COLO668 (cell line): ENCODE results near the gene METAP1D.
"Not testable (repeated sequence)": the region's sequence is repeated elsewhere in the genome, so short reads cannot be mapped to it uniquely, and the experiment has no call there.

ENCODE experiments used
- DNase-seq: peaks from one replicate; lab custom pipeline; 2025; ENCODE audit not compliant: unreplicated experiment; lab: John Stamatoyannopoulos, UW

Gene METAP1D

DNA sequence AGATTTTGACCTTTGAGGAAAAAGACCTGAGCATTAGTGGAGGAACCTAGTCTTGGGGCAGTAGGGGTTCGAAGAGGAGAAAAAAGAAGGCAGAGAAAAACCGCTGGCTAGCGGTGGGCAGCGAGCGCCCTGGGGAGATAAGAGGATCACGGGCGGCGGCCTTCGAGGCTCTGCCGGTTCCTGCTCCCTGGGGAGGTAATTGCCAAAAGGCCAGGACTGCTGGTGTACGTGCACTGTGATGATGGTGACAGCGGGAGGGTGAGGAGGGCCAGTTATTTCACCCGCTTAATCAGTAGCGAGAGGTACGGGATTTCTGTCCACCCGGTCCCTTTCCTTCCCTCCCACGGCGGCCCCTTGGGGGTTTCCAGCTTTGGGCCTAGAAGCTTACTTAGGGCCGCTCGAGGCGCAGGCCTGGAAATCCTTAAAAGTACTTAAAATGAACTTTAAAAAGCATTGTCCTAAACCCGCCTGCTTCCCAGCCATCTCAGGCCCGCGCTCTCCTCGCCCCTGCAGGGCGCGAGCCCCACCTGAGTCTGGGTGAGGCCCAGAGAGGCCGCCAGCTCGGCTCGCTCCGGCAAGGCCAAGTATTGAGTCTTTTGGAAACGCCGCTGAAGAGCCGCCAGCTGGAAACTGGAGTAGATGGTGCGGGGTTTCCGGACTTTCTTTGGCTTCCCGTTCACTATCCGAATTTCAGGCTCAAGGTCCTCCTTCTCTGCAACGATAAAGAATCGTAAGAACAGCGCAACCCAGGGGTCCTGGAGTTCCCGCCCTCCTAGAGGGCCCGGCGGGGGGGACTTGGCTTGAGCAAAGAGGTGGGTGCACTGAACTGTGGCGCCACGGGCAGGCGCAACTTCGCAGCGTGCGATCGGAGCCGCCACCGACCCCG lies 101.4 kb downstream of the METAP1D start:
- DNase-seq, result peak; percentile 46

GRCh38 chr2:172101821-172102390 lies 102.2 kb downstream of the METAP1D start:
- peak; percentile 54 for DNase-seq

DNA sequence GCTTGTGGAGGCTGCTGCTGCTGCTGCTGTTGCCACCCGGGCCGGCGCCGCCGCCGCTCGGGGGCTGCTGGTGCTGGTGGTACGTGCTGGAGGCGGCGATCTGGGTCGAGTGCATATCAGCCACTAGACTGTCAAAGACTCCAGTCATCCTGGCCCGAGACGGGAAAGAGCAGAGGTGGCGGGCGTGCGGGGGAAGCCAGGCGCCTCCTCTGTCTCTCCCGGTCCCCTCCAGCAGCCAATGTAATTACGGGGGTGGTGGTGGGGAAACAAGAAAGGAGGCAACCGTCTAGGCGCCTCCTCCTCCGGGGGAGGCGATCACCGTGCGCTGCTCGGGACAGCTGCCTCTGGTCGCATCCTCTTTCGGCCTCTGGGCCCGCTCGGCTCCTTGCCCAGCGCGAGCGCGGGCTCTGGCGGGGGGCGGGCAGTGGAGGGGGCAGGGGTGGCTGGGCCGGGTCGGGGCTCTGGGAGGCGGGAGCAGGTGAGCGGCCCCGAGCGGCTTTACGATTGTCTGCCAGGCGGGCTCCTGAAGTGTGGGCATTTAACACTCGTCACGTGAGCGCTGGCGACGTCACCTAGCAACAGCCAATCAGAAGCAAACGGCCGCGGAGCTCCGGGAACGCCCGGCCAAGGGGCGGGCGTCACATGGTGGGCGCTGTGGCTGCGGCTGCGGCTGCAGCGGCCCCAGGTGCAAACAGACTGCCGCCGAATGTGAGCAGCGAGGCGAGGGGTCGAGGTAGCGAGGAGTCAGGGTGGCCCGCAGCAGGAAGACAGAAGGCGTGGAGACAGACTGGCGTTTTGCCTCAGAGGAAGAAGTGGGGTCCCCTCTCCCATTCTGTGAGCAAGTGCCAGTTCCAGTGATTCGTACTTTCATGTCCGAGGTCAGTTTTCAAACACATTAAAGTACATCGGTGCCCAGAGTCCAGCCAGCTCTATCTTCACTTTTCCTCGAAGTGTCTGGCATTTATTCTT lies 102.9 kb downstream of the METAP1D start, which contains the start of gene DLX2:
TSS of gene DLX2 (minus strand) at position 510 of the 969 bp plus-strand sequence. CDS start at position 148, 362 bp downstream.
- peak; percentile 93 for DNase-seq

DNA sequence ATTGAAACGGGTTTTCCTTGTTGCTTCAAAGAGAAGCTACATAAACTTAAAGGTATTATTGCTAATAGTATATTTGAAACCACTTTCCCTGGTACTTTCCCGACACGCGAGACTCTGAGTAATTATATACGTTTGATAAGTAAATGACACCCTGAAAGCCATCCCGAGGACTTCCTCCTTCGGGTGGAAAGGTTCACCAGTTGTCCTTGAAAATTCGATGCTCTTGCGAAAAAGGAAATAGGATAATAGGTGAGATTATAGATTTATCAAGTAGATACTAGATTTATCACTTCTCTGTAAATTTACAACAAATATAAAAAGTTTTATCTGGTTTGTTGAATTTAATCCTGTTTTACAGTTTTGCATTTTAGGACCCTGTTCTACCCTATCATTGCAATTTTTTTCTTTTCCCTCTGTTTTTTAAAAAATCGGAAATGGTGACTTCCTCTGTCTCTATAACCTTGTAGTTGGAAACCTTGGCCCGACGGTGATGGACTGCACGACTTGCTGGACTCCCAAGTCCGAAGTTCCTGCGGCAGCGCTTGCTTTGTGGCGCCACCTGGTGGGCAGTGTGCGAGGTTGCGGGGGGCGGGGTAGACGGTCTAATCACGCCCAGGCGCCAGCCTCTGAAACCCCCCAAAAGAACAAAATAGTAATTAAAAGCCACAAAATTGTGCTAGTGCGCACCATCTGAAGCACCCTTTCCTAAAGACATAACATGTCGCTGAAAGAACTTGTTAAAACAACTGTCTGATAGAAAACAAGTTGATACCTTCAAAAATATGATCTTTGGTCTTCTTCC lies 103.9 kb downstream of the METAP1D start:
- DNase-seq, result peak; percentile 81

DNA sequence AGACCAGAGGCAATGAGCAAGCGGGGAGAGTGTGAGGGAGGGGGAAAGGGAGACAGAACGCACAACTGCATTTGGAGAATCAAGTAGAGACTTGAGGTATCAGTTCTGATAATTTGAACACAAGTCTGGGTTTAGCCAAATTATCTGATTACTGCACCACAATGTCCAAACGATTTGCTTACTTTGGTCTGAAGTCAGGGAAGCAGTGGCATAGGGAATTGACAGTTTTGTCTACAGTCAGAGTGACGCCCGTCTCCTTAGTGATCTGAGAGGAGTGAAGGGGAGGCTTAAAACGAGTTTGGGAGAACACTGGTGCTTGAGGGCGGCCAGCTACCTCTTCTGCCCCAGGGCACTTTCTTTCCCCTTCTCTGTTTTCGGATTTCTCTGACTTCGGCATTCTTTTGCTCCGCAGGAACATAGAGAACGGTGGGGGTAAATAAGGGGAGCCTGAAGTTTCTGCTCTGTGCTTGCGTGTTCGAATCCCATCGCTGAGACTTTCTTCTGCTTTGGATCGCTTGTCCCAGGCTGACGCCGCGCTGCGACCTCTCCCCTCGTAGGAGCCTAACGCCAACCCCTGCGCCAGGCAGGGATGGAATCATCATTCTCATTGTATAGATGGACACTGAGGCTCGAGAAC lies 105.8 kb downstream of the METAP1D start:
- no peak for DNase-seq

DNA sequence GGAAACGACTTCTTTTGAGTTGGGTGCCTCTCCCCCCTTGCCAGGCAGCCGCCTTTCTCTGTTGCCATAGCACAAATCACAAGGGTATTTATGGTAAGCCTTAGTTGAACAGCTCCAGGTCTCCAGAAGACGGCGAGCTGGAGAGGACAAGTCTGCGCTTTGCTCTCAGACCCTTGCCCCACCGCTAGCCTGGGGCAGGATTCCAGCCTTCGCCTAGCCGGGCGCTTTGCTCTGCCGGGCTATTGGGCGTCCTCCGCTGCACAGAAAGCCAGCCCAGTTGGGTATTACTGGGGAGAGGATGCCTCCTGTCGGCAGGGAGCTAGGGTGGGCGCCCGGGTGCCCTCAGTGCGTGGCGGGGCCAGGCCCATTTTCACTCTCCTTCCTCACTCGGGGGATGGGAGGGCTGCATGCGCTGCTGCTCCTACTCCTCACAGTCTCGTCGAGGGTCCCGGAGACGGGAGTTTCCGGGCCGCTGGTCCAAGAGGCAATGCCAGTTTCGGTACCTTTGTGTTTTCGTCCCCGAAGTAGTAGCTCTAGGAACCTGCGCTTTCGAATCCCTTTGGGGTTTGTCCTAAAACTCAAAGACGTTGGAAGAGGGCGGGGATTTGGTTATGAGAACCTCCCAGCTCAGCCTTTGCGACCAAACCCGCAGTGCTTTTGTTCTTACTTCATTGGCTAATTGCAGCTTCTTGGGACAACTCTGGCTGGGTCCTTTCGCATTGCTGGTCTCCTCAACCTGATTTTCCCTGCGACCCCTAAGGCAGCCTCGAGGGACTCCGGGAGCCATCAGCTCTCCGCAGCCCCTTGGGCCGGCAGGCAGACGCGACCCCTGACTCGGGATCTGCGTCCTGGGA lies 106.6 kb downstream of the METAP1D start:
- DNase-seq, result peak; percentile 40

DNA sequence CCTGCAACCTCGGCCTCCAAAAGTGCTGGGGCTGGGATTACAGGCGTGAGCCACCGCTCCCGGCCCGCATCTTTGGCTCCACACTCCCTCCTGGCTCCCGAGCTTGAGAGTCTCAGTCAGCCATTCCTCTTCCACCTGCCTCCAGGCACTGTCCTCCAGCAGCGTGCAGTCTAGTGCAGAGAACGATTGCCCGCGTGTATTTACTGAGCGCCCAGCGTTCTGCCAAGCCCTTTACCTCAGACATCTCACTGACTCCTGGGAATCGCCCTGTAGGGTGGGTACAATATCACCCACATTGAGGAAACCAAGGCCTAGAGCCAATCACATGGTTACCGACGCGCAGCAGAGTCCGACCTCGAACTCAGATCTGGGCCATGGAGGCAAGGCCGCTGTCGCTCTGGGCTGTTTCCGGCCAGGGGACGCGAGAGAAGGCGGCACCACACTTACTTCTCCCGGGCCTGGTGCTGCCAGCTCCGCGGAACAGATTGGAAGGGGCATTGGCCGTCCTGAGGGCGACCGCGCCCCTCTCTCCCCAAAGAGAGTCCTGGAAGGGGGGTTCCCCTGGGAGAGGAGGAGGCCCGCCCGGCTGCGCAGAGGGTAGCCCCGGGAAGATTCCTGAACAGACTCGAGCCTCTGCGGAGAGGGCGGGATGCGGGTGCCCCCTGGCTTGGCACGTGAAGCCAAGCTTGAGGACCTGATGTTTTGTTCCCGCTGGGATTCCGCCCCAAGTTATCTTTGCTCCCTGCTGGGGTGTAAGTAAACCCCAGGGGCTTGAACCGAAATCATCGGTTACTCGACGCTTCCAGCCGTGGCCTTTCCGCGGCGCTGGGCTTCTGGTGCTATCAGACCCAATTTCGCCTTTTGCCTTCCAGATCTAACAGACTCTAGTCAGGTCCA lies 108.2 kb downstream of the METAP1D start:
- DNase-seq, result no peak

DNA sequence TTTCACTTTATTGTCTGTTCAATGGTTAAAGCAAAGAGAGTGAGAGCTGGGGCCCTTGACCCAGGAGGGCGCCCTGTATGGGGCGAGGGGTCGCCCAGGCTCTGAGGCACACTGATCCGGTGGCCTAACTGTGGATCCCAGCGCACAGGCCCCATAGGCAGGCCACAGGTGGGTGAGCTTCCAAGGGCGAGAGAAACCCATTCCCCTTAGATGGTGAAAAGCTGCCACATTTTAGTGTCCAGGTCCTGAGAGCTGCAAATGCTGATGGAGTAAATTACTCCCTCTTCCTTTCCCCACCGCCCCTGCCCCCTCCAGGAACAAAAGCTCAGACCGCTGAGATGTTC lies 108.8 kb downstream of the METAP1D start:
- DNase-seq, result no peak

- DNase-seq, result no peak
Measured at GRCh38 chr2:172109256-172109987, 109.7 kb downstream of the METAP1D start.

DNA sequence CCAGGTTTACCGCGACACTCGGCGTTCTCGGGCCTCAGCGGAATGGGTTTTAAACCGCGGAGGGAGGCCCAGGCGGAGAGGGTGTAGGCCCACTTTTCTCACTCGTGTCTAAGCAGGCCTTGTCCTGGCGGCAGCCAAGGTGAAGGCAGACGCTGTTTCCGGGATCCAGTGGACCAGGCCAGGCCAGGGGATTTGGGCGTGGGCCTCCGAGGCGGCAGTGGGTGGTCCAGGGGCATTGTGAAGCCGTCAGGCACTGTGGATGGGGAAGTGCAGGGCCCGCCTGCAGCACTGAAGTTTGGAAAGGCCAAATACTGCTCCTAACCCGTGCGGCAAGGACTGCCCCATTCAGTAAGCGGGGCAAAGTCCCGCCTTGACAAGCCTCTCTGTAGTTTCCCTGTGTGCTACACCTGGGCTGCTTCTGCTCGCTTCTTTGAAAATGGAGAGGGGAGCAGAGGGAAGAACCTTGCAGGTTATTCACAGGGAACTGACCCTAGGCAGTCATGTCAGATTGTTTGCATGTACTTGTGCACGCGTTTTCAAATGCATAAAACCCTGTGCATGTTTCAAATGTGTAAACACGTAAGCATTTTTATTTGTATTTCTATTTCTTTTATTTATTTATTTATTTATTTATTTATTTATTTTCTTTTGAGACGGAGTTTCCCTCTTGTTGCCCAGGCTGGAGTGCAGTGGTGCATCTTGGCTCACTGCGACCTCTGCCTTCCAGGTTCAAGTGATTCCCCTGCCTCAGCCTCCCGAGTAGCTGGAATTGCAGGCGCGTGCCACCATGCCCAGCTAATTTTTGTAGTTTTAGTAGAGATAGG lies 110.4 kb downstream of the METAP1D start:
- DNase-seq, result no peak

DNA sequence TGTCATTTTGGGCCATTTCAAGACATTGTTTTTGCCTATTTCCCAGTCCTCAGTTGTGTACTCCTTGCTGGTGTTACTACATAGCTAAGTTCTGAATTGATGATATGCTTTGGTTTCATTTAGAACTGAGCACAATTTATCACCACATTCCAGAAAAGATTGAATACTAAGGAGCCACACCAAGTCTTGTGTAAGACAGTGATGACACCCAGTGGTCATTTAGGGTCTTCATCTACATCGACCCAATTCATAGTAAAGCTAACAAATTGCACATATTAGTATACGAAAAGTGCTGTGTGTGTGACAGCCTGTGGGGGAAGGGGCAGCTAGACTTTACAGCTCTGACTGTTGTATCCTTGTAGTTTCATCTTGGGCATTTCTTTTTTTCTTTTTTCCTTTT lies 113.9 kb downstream of the METAP1D start:
- no peak for DNase-seq

DNA sequence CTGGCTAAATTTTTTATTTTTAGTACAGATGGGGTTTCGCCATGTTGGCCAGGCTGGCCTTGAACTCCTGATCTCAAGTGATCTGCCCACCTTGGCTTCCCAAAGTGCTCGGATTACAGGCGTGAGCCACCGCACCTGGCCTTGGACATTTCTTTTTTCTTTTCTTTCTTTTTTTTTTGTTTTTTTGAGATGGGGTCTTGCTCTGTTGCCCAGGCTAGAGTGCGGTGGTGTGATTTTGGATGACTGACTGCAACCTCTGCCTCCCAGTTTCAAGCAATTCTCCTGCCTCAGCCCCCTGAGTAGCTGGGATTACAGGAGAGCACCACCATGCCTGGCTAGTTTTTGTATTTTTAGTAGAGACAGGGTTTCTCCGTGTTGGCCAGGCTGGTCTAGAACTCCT lies 114.4 kb downstream of the METAP1D start:
- DNase-seq, result not testable (repeated sequence)

GRCh38 chr2:172114579-172114978 lies 114.8 kb downstream of the METAP1D start:
- no peak for DNase-seq

- no peak for DNase-seq
Measured at GRCh38 chr2:172116107-172116506, 116.4 kb downstream of the METAP1D start.

DNA sequence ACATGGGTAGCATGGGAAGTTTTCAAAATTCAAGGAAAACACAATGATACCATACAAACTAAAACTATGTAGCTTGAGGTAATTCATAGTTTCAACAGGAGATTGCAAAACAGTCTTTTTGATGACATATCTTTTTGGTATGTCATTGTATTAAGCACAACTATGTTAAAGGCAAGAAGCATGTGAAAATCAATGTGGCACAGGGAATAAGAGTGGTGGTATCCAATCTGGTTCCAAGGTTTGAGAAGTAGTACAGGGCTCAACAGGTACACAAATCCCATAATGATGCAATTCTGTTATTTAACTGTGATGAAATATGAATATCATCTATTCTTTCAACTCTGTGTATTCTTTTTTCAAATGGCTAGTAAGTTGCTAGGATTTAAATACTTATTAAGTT lies 119.3 kb downstream of the METAP1D start:
- DNase-seq, result no peak

DNA sequence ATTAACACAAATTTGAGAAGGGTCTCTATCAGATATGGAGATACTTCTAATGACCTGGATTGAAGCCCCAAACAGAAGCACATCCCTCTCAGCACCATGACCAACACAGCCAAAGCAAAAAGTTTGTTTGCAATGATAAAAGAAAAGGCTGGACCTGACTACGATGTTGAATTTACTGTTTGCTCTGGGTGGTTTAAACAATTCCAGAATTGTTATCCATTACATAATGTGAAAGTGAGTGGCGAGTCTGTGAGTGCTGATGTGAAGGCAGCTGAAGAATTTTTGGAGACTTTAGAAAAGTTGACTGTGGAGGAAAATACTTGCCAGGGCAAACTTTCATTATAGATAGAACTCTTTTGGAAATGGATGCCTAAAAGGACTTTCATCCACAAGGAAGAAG lies 120.4 kb downstream of the METAP1D start:
- no peak for DNase-seq

DNA sequence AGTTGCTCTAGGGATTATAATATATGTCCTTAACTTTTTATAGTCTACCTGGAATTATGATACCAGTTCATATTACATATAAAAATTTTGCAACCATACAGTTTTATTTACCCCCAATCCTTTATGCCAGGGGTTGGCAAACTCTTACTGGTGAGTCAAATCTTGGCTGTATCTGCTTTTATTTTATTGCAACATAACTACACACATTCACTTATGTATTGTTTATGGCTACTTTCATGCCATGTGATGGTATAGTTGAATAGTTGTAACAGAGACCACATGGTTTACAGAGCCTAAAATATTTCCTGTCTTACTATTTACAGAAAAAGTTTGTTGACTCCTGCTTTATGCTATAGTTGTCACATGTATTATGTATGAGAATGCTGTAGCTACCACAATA lies 128.7 kb downstream of the METAP1D start:
- no peak for DNase-seq
